DND-41 (cell line): ENCODE measurements around the gene BRCA1.

Experiments
- EZH2 ChIP-seq: IDR thresholded peaks from 3 replicates; pipeline ENCODE4 v1.6.1; 2012; ENCODE audit warnings: borderline replicate concordance, low read depth, mild to moderate bottlenecking, moderate library complexity, low read length, inconsistent platforms; ENCODE audit not compliant: severe bottlenecking
- TF ChIP-seq, protein P1 (sequence below): IDR thresholded peaks from 2 replicates; pipeline ENCODE4 v1.5.1; 2012; ENCODE audit warnings: borderline replicate concordance, low read length, moderate library complexity, mild to moderate bottlenecking; ENCODE audit not compliant: poor library complexity, severe bottlenecking; ENCODE audit errors: extremely low read depth

DNA sequence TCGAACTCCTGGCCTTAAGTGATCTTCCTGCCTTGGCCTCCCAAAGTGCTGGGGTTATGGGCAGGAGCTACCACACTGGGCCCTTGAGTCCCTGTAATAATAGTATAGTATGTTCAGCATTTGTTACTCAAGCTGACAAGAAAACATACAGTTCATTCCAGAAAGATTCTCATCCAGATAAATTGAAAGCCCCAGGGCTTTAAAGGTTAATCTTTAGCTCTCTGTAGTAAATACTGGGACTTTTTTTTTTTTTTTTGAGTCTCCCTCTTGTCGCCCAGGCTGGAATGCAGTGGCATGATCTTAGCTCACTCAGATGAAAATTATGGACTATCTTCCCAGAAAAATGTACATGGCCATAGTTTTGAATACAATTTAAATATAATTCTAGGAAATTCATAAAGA lies 11.0 kb downstream of the BRCA1 start:
- TF ChIP-seq, protein P1, sequence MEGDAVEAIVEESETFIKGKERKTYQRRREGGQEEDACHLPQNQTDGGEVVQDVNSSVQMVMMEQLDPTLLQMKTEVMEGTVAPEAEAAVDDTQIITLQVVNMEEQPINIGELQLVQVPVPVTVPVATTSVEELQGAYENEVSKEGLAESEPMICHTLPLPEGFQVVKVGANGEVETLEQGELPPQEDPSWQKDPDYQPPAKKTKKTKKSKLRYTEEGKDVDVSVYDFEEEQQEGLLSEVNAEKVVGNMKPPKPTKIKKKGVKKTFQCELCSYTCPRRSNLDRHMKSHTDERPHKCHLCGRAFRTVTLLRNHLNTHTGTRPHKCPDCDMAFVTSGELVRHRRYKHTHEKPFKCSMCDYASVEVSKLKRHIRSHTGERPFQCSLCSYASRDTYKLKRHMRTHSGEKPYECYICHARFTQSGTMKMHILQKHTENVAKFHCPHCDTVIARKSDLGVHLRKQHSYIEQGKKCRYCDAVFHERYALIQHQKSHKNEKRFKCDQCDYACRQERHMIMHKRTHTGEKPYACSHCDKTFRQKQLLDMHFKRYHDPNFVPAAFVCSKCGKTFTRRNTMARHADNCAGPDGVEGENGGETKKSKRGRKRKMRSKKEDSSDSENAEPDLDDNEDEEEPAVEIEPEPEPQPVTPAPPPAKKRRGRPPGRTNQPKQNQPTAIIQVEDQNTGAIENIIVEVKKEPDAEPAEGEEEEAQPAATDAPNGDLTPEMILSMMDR = no peak
- TF ChIP-seq EZH2 = no peak
